HCEC 1CT (cell line): Measurements from ENCODE around the gene INTS2.

ENCODE experiments used
- DNase-seq: peaks from one replicate; pipeline ENCODE4 v3.0.0-alpha.2; 2017

Gene INTS2

DNA sequence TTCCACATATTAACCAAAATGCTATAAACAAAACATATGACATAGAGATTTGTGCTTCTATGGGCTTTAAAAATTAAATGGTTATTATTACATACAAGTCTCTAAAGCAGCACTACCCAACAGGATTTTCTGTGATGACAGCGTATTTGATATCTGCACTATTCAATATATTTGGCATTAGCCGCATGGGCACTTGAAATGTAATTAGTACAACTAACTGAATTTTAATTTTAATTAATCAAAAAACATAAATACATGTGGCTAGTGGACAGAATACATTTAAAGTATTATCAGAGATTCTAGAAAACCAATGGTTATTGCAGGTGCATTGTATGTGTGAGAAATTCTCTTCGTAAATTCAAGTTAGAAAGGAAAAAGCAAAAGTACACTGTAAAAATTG lies 110.3 kb downstream of the INTS2 start:
- no peak for DNase-seq

DNA sequence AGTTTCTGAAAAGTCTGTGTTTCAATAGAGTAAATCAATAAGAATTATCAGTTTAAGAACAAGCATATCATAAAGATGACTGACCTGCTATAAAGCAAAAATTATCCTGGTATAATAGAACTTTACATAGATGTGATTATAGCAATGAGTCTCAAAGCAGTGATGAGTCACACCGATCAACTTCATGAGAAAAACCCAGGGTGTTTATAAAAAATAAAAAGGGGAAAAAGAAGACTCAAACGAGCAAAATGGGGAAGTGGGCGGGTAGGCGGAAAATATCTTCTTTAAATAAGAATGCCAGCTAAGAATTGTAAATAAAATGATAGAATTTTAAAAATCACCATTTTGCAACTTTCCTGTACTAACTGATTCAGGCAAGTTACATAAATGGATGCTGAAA lies 111.2 kb downstream of the INTS2 start:
- DNase-seq, result no peak

GRCh38 chr17:61815863-61816503 lies 111.8 kb downstream of the INTS2 start:
- DNase-seq, result no peak
